ENCODE data around the gene GK.

The GK gene

DNA sequence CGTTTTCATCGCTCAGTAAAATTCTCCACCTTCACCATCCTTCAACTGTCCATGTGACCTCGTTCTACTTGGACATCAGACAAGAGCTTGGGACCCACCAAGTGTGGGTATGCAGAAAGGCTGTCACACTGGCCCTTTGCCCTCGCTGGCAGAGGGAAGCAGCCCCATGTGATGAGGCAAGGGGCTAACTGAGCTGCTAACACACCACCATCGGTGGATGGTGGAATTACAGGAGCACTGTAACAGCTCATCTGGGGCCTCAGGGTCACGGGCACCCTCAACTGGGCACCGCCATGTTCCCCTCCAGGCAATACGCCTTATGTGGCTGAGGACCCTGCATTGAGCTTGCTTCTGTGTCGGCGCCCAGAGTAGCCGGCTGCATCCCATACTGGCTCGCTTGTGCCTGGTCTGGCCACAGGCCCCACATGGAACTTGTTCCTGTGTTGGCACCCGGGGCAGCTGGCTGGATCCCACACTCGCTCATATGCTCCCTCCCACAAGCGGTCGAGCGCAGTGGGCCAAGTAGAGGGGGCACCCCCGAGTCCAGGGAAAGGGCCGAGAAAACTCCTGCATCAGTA lies 126.3 kb downstream of the GK start:
- H3K4me1 ChIP-seq (ENCODE audit: insufficient read depth, low read length, severe bottlenecking) = no peaks in the 10 kb centered on the region
- no peaks in the 10 kb centered on the region for H3K9me2 ChIP-seq (ENCODE audit: low read depth, low read length)
- no peak overlapping the region for H3K9ac ChIP-seq (ENCODE audit: low read length)
- no peaks in the 10 kb centered on the region for H3K9me3 ChIP-seq (ENCODE audit: low read length)
- no peaks in the 10 kb centered on the region for H4K20me1 ChIP-seq (ENCODE audit: insufficient read depth, low read length)
- H3K4me3 ChIP-seq (ENCODE audit: low read depth, low read length, poor library complexity, severe bottlenecking) = no peak overlapping the region
- no peaks in the 10 kb centered on the region for H3K36me3 ChIP-seq (ENCODE audit: insufficient read depth, low read length)
- H3K4me2 ChIP-seq (ENCODE audit: low read length) = no peak overlapping the region
- TF ChIP-seq, protein P1, sequence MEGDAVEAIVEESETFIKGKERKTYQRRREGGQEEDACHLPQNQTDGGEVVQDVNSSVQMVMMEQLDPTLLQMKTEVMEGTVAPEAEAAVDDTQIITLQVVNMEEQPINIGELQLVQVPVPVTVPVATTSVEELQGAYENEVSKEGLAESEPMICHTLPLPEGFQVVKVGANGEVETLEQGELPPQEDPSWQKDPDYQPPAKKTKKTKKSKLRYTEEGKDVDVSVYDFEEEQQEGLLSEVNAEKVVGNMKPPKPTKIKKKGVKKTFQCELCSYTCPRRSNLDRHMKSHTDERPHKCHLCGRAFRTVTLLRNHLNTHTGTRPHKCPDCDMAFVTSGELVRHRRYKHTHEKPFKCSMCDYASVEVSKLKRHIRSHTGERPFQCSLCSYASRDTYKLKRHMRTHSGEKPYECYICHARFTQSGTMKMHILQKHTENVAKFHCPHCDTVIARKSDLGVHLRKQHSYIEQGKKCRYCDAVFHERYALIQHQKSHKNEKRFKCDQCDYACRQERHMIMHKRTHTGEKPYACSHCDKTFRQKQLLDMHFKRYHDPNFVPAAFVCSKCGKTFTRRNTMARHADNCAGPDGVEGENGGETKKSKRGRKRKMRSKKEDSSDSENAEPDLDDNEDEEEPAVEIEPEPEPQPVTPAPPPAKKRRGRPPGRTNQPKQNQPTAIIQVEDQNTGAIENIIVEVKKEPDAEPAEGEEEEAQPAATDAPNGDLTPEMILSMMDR (IDR thresholded peaks at IDR 0.05; ENCODE audit: low read length) = no peak
- TF ChIP-seq EZH2 (IDR thresholded peaks at IDR 0.05; ENCODE audit: borderline replicate concordance, low read length) = no peak
- H3K27ac ChIP-seq (ENCODE audit: low read depth, low read length, poor library complexity, severe bottlenecking) = no peak overlapping the region
- no peaks in the 10 kb centered on the region for H3K27me3 ChIP-seq (ENCODE audit: insufficient read depth, low read length)
- no peaks in the 10 kb centered on the region for H3F3A ChIP-seq (ENCODE audit: insufficient read depth, low read length)
- no peaks in the 10 kb centered on the region for H3K79me2 ChIP-seq (ENCODE audit: insufficient read depth, low read length)
- H2AFZ ChIP-seq (ENCODE audit: low read length) = no peak overlapping the region
